Activated CD4-positive, alpha-beta memory T cell treated with anti-CD3 and anti-CD28 coated beads for 36 hours (primary cell): ENCODE measurements around the gene NCKAP5L. TPM values are rescaled to one million over a fixed set of nuclear protein-coding genes. Genes with fewer than 3 reads are reported as not detected.
"Not testable (repeated sequence)": the region's sequence is repeated elsewhere in the genome, so short reads cannot be mapped to it uniquely, and the experiment has no call there.

Source experiments
- CTCF ChIA-PET: fragments of 350-600 bp; sonication (Branson Sonifier 250); formaldehyde crosslinking; loops from one replicate; lab custom pipeline; 2021; ENCODE audit warnings: antibody characterized with exemption, inconsistent platforms; lab: Charles Lee
- POLR2A ChIA-PET: fragments of 350-600 bp; sonication (Branson Sonifier 250); formaldehyde crosslinking; loops from one replicate; lab custom pipeline; 2021; ENCODE audit warnings: antibody characterized with exemption; lab: Charles Lee
- DNase-seq: peaks from one replicate; pipeline ENCODE4 v3.0.0-alpha.2; 2020
- H3K27ac Mint-ChIP-seq: one replicate; pipeline ENCODE4 v1.8.0; 2021; ENCODE audit warnings: mixed read lengths
- H3K27me3 Mint-ChIP-seq: one replicate; pipeline ENCODE4 v1.8.0; 2021; ENCODE audit warnings: mixed read lengths
- H3K36me3 Mint-ChIP-seq: one replicate; pipeline ENCODE4 v1.8.0; 2021; ENCODE audit warnings: mixed read lengths
- H3K4me1 Mint-ChIP-seq: one replicate; pipeline ENCODE4 v1.8.0; 2021; ENCODE audit warnings: low read depth, mixed read lengths
- H3K4me3 Mint-ChIP-seq: one replicate; pipeline ENCODE4 v1.8.0; 2021; ENCODE audit warnings: mild to moderate bottlenecking, mixed read lengths
- H3K9me3 Mint-ChIP-seq: one replicate; pipeline ENCODE4 v1.8.0; 2021; ENCODE audit warnings: mixed read lengths
- intact Hi-C: fragments of 100-400 bp; cut with micrococcal nuclease; formaldehyde crosslinking; loops from one replicate; pipeline ENCODE4 v1.15.1; 2023
- total RNA-seq, 2 experiments: library from RNA; stranded (reverse); gene quantifications; one replicate each; pipeline ENCODE4 v1.2.3, GENCODE V29; 2021

NCKAP5L gene, protein sequence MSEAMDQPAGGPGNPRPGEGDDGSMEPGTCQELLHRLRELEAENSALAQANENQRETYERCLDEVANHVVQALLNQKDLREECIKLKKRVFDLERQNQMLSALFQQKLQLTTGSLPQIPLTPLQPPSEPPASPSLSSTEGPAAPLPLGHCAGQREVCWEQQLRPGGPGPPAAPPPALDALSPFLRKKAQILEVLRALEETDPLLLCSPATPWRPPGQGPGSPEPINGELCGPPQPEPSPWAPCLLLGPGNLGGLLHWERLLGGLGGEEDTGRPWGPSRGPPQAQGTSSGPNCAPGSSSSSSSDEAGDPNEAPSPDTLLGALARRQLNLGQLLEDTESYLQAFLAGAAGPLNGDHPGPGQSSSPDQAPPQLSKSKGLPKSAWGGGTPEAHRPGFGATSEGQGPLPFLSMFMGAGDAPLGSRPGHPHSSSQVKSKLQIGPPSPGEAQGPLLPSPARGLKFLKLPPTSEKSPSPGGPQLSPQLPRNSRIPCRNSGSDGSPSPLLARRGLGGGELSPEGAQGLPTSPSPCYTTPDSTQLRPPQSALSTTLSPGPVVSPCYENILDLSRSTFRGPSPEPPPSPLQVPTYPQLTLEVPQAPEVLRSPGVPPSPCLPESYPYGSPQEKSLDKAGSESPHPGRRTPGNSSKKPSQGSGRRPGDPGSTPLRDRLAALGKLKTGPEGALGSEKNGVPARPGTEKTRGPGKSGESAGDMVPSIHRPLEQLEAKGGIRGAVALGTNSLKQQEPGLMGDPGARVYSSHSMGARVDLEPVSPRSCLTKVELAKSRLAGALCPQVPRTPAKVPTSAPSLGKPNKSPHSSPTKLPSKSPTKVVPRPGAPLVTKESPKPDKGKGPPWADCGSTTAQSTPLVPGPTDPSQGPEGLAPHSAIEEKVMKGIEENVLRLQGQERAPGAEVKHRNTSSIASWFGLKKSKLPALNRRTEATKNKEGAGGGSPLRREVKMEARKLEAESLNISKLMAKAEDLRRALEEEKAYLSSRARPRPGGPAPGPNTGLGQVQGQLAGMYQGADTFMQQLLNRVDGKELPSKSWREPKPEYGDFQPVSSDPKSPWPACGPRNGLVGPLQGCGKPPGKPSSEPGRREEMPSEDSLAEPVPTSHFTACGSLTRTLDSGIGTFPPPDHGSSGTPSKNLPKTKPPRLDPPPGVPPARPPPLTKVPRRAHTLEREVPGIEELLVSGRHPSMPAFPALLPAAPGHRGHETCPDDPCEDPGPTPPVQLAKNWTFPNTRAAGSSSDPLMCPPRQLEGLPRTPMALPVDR (N-terminal part only)
- 1 to 10 TPM; 2.9 to 3.0 TPM for total RNA-seq

DNA sequence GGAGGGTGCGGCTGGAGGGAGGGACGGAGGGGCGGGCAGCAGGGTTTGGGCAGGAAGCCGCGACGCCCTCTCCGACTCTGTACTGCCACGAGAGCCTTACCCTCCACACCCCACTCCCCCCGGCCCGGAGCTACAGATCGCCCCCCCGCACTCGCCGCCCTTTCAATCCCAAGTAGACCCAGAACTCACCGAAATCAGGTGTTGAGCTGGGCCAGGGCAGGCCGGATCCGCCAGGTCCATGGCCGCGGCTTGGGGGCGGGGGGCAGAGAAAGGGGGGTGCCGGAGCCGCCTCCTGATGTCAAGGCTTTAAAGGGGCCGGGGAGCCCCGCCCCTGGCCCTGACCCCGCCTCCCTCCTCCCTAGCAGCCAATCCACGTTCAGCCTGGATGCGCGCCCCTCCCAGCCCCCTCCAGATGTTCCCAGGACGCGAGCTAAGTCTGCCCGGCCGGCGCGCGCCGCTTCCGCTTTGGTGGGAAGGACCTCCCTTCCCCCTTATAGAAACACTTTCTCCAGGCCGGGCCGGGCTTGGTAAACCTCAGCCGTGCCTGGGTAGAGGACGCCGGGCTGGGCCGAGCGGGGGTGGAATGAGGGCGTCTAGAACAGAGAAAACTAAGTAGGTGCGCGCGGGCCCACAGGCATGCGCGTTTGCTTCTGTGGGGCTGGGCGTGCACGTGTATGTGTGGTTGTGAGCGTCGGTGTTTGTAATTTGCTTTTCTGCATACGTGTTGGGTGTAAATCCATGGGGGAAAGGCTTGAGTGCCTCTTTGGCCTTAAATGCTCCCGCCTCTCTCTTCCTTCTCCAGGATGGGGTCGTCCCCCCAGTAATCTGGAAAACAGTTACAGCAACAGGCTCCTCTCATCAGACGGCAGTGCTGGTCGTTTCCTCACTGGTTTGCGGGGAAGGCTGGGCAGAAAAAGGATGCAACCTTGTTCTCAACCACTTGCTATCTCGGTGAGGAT is at the start of gene NCKAP5L:
Gene NCKAP5L (minus strand): TSS at position 281 of the 959 bp plus-strand sequence. CDS start 24,369 bp downstream, outside the sequence.
- intact Hi-C loops: loop anchor here (1.0 kb wide), 2 partner anchors 14 to 87 kb away; partner anchors contain the start of gene TMBIM6
- peak; percentile 96 for DNase-seq
- Mint-ChIP-seq H3K4me3 (peak within 1 kb of the TSS; percentile 93), H3K27ac (peak within 1 kb of the TSS; percentile 88), H3K36me3 (no peaks in the 10 kb centered on the region), H3K27me3 (no peaks in the 10 kb centered on the region), H3K9me3 (no peaks in the 10 kb centered on the region), H3K4me1 (peaks cover 20% of the 10 kb centered on the region)
- ChIA-PET POLR2A (interaction anchor here (0.6 to 1.4 kb wide), 5 partner anchors 10 to 697 kb away, joined by 3 to 10 read pairs (median 3); partner anchors contain the start of genes TMBIM6 and TUBA1B), CTCF (interaction anchor here (0.7 to 5.3 kb wide), 9 partner anchors 11 to 139 kb away, joined by 3 to 44 read pairs (median 4); partner anchors contain the start of genes BCDIN3D and TMBIM6)

DNA sequence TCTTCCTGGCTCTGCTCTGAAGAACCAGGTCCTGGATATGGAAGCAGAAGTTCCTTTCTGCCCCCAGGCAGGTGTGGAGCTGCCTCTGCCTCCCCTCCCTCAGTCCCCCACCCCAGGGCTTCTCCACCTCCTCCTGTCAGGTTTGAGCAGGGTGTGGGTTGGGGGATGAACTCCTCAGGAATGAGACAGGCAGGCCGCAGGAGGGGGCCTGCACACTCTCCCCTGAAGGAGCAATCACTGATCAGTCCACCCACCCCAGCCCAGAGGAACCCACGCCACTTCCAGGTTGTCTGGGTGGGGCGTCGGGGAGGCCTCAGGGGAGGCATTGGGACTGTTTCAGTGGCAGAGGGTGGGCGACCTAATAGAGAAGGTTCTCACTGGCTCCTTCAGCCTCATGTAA is 48.9 kb upstream of the NCKAP5L start:
- Mint-ChIP-seq H3K4me3 (no peak overlapping the region), H3K27me3 (no peaks in the 10 kb centered on the region), H3K9me3 (peaks cover 31% of the 10 kb centered on the region), H3K4me1 (no peaks in the 10 kb centered on the region), H3K27ac (no peak overlapping the region), H3K36me3 (no peaks in the 10 kb centered on the region)
- intact Hi-C loops: no loop called here
- POLR2A ChIA-PET: no interaction called here
- DNase-seq: no peak
- CTCF ChIA-PET: interaction anchor here (0.6 kb wide), 1 partner anchor 9 kb away, joined by 3 read pairs; no protein-coding TSS in a partner anchor

DNA sequence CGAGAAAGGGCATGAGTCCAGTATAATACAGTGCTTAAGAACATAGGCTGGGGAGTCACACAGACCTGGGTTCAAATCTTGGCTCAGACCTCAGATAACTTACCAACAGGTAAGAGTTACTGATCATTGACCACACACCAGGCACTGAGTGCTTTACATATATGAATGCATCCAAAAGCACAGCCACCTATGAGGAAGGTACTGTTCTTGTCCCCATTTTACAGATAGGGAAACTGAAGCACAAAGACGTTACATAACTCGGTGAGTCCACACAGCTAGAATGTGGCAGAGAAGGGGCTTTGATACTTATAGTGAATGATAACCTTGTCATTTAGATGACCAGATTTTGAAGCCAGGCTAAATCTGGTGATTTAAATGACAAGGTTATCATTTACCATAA is 47.9 kb upstream of the NCKAP5L start:
- CTCF ChIA-PET: interaction anchor here (0.7 kb wide), 1 partner anchor 70 kb away, joined by 3 read pairs; no protein-coding TSS in a partner anchor
- Mint-ChIP-seq H3K9me3 (peaks cover 31% of the 10 kb centered on the region), H3K4me3 (no peak overlapping the region), H3K36me3 (no peaks in the 10 kb centered on the region), H3K27me3 (no peaks in the 10 kb centered on the region), H3K27ac (no peak overlapping the region), H3K4me1 (no peaks in the 10 kb centered on the region)
- POLR2A ChIA-PET: no interaction called here
- no peak for DNase-seq
- intact Hi-C loops: no loop called here

DNA sequence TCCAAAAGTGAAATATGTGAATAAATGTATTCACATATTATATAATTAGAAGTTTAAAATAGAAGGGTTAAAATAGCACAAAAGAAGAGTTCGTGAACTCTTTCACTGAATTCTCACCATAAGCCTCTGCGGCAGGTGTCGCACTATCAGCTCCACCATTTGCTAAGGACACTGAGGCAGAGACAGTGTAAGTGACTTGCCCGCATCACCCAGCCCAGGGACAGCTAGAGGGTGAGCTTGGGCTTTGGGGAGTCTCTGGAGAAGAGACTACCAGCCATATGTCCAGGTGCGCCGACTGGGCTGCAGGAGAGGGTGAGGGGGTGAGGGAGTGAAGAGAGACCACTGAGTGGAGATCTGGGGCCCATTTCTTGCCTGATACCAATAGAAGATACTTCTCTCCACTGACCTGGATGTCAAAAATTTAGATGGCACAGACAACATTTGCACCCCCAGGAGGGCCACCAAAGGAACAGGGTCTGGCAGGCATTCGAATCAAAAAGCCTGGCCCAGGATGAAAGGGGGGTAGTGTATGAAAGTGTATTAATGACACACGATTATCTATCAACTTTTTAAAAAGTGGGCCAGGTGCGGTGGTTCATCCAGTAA is 47.0 kb upstream of the NCKAP5L start:
- Mint-ChIP-seq H3K36me3 (no peaks in the 10 kb centered on the region), H3K9me3 (peaks cover 26% of the 10 kb centered on the region), H3K4me3 (no peak overlapping the region), H3K27ac (no peak overlapping the region), H3K4me1 (no peaks in the 10 kb centered on the region), H3K27me3 (no peaks in the 10 kb centered on the region)
- ChIA-PET CTCF (interaction anchor here (1.2 to 1.3 kb wide), 2 partner anchors 10 to 70 kb away, joined by 3 read pairs; no protein-coding TSS in a partner anchor), POLR2A (no interaction called here)
- intact Hi-C loops: no loop called here
- no peak for DNase-seq

DNA sequence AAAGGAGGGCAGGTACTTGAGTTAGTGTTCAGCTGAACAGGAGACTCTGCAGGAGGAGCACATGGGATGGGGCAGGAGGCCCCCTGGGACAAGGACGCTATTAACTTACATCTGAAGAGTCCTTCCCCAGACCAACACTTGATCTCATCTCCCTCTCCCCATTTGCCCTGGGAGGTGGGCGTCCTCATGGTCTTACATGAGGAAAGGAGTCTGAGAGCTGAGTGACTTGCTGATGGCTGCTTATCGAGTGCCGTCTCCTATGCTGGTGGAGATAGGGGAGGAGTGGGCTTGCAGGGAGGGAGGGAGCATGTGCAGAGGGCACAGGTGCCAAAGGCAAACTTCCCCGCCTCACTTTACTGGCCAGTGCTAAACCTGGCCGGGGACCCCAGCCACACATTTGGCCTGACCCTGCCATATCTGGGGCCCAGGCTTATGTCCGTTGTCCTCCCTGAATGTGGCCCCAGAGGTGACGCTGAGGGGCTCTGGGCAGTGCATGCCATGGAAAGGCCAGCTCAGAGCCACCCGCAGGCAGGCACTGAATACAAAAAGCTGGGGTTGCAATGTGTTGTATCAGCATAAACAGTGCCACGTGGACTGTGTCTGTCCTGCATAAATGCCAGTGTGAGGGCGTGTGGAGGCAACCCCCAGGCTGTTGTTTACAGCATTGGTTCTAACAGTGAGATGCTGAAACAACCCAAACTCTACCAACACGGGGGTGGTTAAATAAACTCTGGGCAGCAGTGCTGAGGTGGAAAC is 46.1 kb upstream of the NCKAP5L start:
- DNase-seq: peak; percentile 4
- H3K36me3 Mint-ChIP-seq: no peaks in the 10 kb centered on the region
- H3K27ac Mint-ChIP-seq: no peak overlapping the region
- no peaks in the 10 kb centered on the region for H3K27me3 Mint-ChIP-seq
- POLR2A ChIA-PET: no interaction called here
- H3K4me3 Mint-ChIP-seq: no peak overlapping the region
- no peaks in the 10 kb centered on the region for H3K4me1 Mint-ChIP-seq
- intact Hi-C loops: no loop called here
- CTCF ChIA-PET: interaction anchor here (1.2 to 1.3 kb wide), 2 partner anchors 9 to 71 kb away, joined by 3 read pairs; no protein-coding TSS in a partner anchor
- peaks cover 17% of the 10 kb centered on the region for H3K9me3 Mint-ChIP-seq

DNA sequence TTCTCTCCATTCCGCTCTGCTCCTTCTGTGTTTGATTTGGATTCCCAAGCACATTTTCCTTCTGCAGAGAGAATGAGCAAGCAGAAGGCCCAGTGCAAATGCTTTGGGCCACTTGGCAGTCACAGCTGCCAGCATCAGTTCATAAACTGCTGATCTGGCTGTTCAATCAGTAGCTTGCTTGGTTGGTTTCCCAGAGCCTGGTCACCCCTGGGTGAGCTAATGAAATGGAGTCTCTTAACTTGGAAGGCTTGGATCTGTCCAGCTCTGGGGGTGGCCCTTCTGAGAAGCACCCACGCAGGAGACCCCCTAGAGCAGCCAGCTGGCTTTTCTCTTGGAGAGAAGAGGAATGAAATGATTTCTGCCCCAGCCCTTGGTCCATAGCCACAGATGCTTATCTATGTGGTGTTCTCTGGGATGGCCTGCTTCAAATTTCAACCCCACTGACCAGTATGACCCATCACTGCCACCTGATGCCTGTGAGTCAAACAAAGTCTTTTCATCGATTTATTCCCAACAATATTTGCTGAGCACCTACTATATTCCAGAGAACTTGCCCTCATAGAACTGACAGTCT is 45.2 kb upstream of the NCKAP5L start:
- intact Hi-C loops: no loop called here
- no peaks in the 10 kb centered on the region for H3K36me3 Mint-ChIP-seq
- no peak for DNase-seq
- H3K27ac Mint-ChIP-seq: no peak overlapping the region
- ChIA-PET POLR2A (no interaction called here), CTCF (interaction anchor here (1.3 kb wide), 1 partner anchor 8 kb away, joined by 3 read pairs; no protein-coding TSS in a partner anchor)
- H3K27me3 Mint-ChIP-seq: no peaks in the 10 kb centered on the region
- no peak overlapping the region for H3K4me3 Mint-ChIP-seq
- no peaks in the 10 kb centered on the region for H3K4me1 Mint-ChIP-seq
- peaks cover 8% of the 10 kb centered on the region for H3K9me3 Mint-ChIP-seq

DNA sequence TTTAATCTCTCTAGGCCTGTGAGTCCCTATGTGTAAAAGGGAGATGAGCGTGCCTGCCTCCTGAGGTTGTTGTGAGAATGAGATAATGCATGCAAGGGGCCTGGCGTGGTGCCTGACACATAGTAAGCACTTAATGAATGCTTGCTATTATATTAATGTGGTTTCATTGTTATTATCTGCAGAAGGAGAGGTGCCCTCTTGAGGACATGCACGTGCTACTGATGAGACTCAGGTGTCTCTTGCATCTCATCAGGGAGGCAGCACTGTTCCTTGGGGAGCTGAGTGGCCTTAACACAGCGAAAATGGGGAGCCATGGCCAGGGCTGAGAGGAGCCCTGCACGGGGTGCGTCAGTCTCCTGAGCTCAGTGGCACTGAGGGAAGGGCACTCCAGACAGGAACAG is 44.6 kb upstream of the NCKAP5L start:
- peak; percentile 5 for DNase-seq
- ChIA-PET POLR2A (no interaction called here), CTCF (interaction anchor here (1.0 kb wide), 1 partner anchor 132 kb away, joined by 5 read pairs; the partner anchor contains the start of gene TMBIM6)
- Mint-ChIP-seq H3K4me3 (no peak overlapping the region), H3K27me3 (no peaks in the 10 kb centered on the region), H3K9me3 (peaks cover 3% of the 10 kb centered on the region), H3K4me1 (no peaks in the 10 kb centered on the region), H3K27ac (no peak overlapping the region), H3K36me3 (no peaks in the 10 kb centered on the region)
- intact Hi-C loops: no loop called here

DNA sequence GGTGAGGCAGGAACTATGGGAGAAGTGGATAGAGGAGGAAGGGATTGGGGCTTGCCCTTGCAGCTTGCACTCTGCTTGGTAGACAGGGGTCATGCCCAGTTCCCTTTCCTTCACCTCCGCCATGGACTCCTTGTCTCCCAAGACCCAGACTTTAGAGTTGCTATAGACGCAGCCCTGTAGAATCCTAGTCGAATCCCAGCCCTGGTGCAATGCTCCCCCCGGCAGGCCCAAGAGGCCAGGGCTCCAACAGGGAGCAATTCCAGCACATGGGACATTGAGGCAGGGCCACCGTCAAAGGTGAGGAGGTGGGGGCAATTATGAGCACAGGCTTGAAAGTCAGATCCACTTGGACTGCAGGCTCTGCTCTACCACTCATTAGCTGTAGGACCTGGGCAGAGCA is 44.2 kb upstream of the NCKAP5L start:
- ChIA-PET POLR2A (no interaction called here), CTCF (interaction anchor here (1.0 kb wide), 2 partner anchors 95 to 131 kb away, joined by 3 to 5 read pairs; partner anchors contain the start of gene TMBIM6)
- intact Hi-C loops: no loop called here
- H3K4me3 Mint-ChIP-seq: no peak overlapping the region
- H3K27ac Mint-ChIP-seq: no peak overlapping the region
- no peaks in the 10 kb centered on the region for H3K36me3 Mint-ChIP-seq
- no peak for DNase-seq
- no peaks in the 10 kb centered on the region for H3K4me1 Mint-ChIP-seq
- H3K9me3 Mint-ChIP-seq: no peaks in the 10 kb centered on the region
- no peaks in the 10 kb centered on the region for H3K27me3 Mint-ChIP-seq

DNA sequence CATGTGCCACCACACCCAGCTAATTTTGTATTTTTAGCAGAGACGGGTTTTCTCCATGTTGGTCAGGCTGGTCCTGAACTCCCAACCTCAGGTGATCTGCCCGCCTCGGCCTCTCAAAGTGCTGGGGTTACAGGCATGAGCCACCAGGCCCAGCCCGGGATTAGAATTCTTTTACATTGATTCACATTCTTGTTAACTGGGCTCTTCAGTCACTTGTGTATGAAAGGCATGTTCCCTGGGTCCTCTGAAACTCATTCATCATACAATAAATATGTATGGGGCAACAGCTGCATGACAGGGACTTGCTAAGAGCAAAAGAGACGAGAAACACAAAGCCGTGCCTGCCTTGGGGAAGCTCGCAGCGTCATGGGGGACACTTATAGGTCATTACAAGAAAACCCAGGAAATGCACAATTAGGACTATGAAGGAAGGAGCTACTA is 43.6 kb upstream of the NCKAP5L start:
- POLR2A ChIA-PET: interaction anchor here (0.6 kb wide), 1 partner anchor 380 kb away, joined by 3 read pairs; no protein-coding TSS in a partner anchor
- H3K9me3 Mint-ChIP-seq, H3K27ac Mint-ChIP-seq, H3K4me3 Mint-ChIP-seq, H3K36me3 Mint-ChIP-seq, H3K27me3 Mint-ChIP-seq, intact Hi-C loops, H3K4me1 Mint-ChIP-seq: not testable (repeated sequence)
- DNase-seq: peak; percentile 3
- CTCF ChIA-PET: interaction anchor here (1.0 kb wide), 2 partner anchors 96 to 131 kb away, joined by 3 to 5 read pairs; partner anchors contain the start of gene TMBIM6
